H9 (cell line): ENCODE results near the gene TMTC1. TPM values are rescaled to one million over a fixed set of nuclear protein-coding genes. Genes with fewer than 3 reads are reported as not detected.

ENCODE experiments used
- DNase-seq: peaks from one replicate; pipeline ENCODE4 v3.0.0-alpha.2; 2017
- H2AFZ ChIP-seq: one replicate; pipeline ENCODE4 v1.6.1; 2013; ENCODE audit warnings: mild to moderate bottlenecking, low read length, control low read depth, moderate library complexity
- H2AK5ac ChIP-seq: 2 replicates; pipeline ENCODE4 v1.6.1; 2013; ENCODE audit warnings: low read length, control low read depth, mixed read lengths; ENCODE audit not compliant: insufficient read length
- H2BK120ac ChIP-seq: one replicate; pipeline ENCODE4 v1.6.1; 2013; ENCODE audit warnings: low read depth, mild to moderate bottlenecking, low read length, control low read depth, inconsistent platforms; ENCODE audit not compliant: poor library complexity, severe bottlenecking
- H2BK12ac ChIP-seq: 2 replicates; pipeline ENCODE4 v1.6.1; 2013; ENCODE audit warnings: low read length, control low read depth, mixed read lengths, low read depth; ENCODE audit not compliant: insufficient read length
- H2BK15ac ChIP-seq: 2 replicates; pipeline ENCODE4 v1.6.1; 2013; ENCODE audit warnings: low read depth, low read length, control low read depth
- H2BK20ac ChIP-seq: one replicate; pipeline ENCODE4 v1.6.1; 2013; ENCODE audit warnings: low read depth, mild to moderate bottlenecking, low read length, control low read depth, inconsistent platforms; ENCODE audit not compliant: poor library complexity, severe bottlenecking
- H2BK5ac ChIP-seq: 2 replicates; pipeline ENCODE4 v1.6.1; 2013; ENCODE audit warnings: low read length, control low read depth, mixed read lengths; ENCODE audit not compliant: insufficient read length
- H3K14ac ChIP-seq: 2 replicates; pipeline ENCODE4 v1.6.1; 2013; ENCODE audit warnings: low read length, control low read depth; ENCODE audit not compliant: insufficient read depth
- H3K18ac ChIP-seq: 2 replicates; pipeline ENCODE4 v1.6.1; 2013; ENCODE audit warnings: low read depth, mild to moderate bottlenecking, mixed read lengths, low read length, control low read depth; ENCODE audit not compliant: insufficient read length
- H3K23ac ChIP-seq: 2 replicates; pipeline ENCODE4 v1.6.1; 2013; ENCODE audit warnings: low read length, control low read depth, mixed read lengths, low read depth; ENCODE audit not compliant: insufficient read length
- H3K23me2 ChIP-seq: 2 replicates; pipeline ENCODE4 v1.6.1; 2013; ENCODE audit warnings: low read depth, mild to moderate bottlenecking, mixed read lengths, low read length, control low read depth; ENCODE audit not compliant: insufficient read length, poor library complexity, severe bottlenecking
- H3K27ac ChIP-seq: 2 replicates; pipeline ENCODE4 v1.5.1; 2013; ENCODE audit warnings: low read length, control low read depth, mixed read lengths, low read depth; ENCODE audit not compliant: insufficient read length
- H3K27me3 ChIP-seq: 2 replicates; pipeline ENCODE4 v1.6.1; 2013; ENCODE audit warnings: low read length, control low read depth, inconsistent platforms; ENCODE audit not compliant: insufficient read depth
- H3K4ac ChIP-seq: 2 replicates; pipeline ENCODE4 v1.6.1; 2013; ENCODE audit warnings: low read depth, mild to moderate bottlenecking, control low read depth, inconsistent platforms, low read length, moderate library complexity
- H3K4me1 ChIP-seq: 2 replicates; pipeline ENCODE4 v1.6.1; 2013; ENCODE audit warnings: low read length, control low read depth, inconsistent platforms; ENCODE audit not compliant: insufficient read depth
- H3K4me2 ChIP-seq: 2 replicates; pipeline ENCODE4 v1.6.1; 2013; ENCODE audit warnings: low read length, control low read depth, mixed read lengths; ENCODE audit not compliant: insufficient read length, insufficient read depth
- H3K56ac ChIP-seq: 2 replicates; pipeline ENCODE4 v1.6.1; 2013; ENCODE audit warnings: low read depth, mild to moderate bottlenecking, mixed read lengths, low read length, control low read depth; ENCODE audit not compliant: insufficient read length
- H3K79me1 ChIP-seq: 2 replicates; pipeline ENCODE4 v1.6.1; 2013; ENCODE audit warnings: low read depth, mild to moderate bottlenecking, moderate library complexity, low read length, control low read depth, inconsistent platforms; ENCODE audit not compliant: insufficient read depth, poor library complexity, severe bottlenecking
- H3K79me2 ChIP-seq: 2 replicates; pipeline ENCODE4 v1.6.1; 2013; ENCODE audit warnings: low read length, control low read depth, inconsistent platforms; ENCODE audit not compliant: insufficient read depth
- H3K9ac ChIP-seq: 2 replicates; pipeline ENCODE4 v1.6.1; 2013; ENCODE audit warnings: low read length, control low read depth, mixed read lengths; ENCODE audit not compliant: insufficient read length; ENCODE audit errors: extremely low read depth
- H3K9me3 ChIP-seq: one replicate; pipeline ENCODE4 v1.6.1; 2013; ENCODE audit warnings: low read depth, low read length, inconsistent platforms; ENCODE audit not compliant: control insufficient read depth
- H3T11ph ChIP-seq: one replicate; pipeline ENCODE4 v1.6.1; 2013; ENCODE audit warnings: mild to moderate bottlenecking, low read length, control low read depth, inconsistent platforms
- H4K20me1 ChIP-seq: one replicate; pipeline ENCODE4 v1.6.1; 2013; ENCODE audit not compliant: control insufficient read depth, insufficient read length, insufficient read depth
- H4K5ac ChIP-seq: 2 replicates; pipeline ENCODE4 v1.6.1; 2013; ENCODE audit warnings: low read depth, mild to moderate bottlenecking, mixed read lengths, low read length, control low read depth; ENCODE audit not compliant: insufficient read length
- H4K8ac ChIP-seq: replicated peaks from 2 replicates; pipeline ENCODE4 v1.6.1; 2013; ENCODE audit warnings: low read length, control low read depth, mixed read lengths, low read depth; ENCODE audit not compliant: insufficient read length
- H4K91ac ChIP-seq: 2 replicates; pipeline ENCODE4 v1.6.1; 2013; ENCODE audit warnings: low read depth, mild to moderate bottlenecking, moderate library complexity, mixed read lengths, low read length, control low read depth; ENCODE audit not compliant: insufficient read length
- H3K27ac Mint-ChIP-seq, 3 experiments: 2 replicates in 2 of 3; 3 replicates in 1 of 3; pipeline ENCODE4 v1.8.0; 2020 to 2021; ENCODE audit warnings: mixed read lengths in 3 of 3, mild to moderate bottlenecking in 1 of 3, moderate library complexity in 1 of 3
- H3K27me3 Mint-ChIP-seq: 2 replicates; pipeline ENCODE4 v1.8.0; 2021; ENCODE audit warnings: low read depth, mild to moderate bottlenecking, moderate library complexity, mixed read lengths
- H3K36me3 Mint-ChIP-seq, 3 experiments: 2 replicates in 2 of 3; 3 replicates in 1 of 3; pipeline ENCODE4 v1.8.0; 2020 to 2021; ENCODE audit warnings: low read depth in 3 of 3, mixed read lengths in 3 of 3; ENCODE audit not compliant: insufficient read depth in 1 of 3
- H3K4me1 Mint-ChIP-seq, 2 experiments: 2 replicates each; pipeline ENCODE4 v1.8.0; 2020; ENCODE audit warnings: mixed read lengths in 2 of 2
- H3K4me3 Mint-ChIP-seq, 2 experiments: 2 replicates in 1 of 2; 3 replicates in 1 of 2; pipeline ENCODE4 v1.8.0; 2020 to 2021; ENCODE audit warnings: mild to moderate bottlenecking in 2 of 2, mixed read lengths in 2 of 2, moderate library complexity in 1 of 2
- H3K9me3 Mint-ChIP-seq, 2 experiments: 2 replicates in 1 of 2; 3 replicates in 1 of 2; pipeline ENCODE4 v1.8.0; 2020; ENCODE audit warnings: mild to moderate bottlenecking in 2 of 2, mixed read lengths in 2 of 2, moderate library complexity in 1 of 2
- CTCF ChIP-seq: fragments of 200-600 bp; sonication (generic); conservative IDR thresholded peaks from 3 replicates; pipeline ENCODE4 v1.8.0; 2021; ENCODE audit warnings: antibody characterized with exemption, mild to moderate bottlenecking
- WGBS: extraction: QIAGEN DNeasy Blood & Tissue Kit; methylation state at CpG from one replicate; pipeline ENCODE4 v1.1.7; 2013; ENCODE audit warnings: missing lambda C conversion rate, low lambda C conversion rate, mixed read lengths; ENCODE audit not compliant: insufficient read length; ENCODE audit errors: extremely low coverage; 5-methylcytosine and 5-hydroxymethylcytosine counted together
- total RNA-seq: library from RNA; stranded (reverse); gene quantifications from 2 replicates; pipeline ENCODE4 v1.2.1, GENCODE V29; 2021

The TMTC1 gene
- total RNA-seq, 1 experiment from 2014 or later = 16.1 TPM

GRCh38 chr12:29463198-29463597, 320.5 kb downstream of the TMTC1 start:
- Histone ChIP-seq H3K4me2 (no peak overlapping the region), H4K8ac (no peak overlapping the region), H2BK12ac (no peak overlapping the region), H3K14ac (no peak overlapping the region), H4K20me1 (no peaks in the 10 kb centered on the region), H2BK5ac (no peak overlapping the region), H4K91ac (no peak overlapping the region), H3K27me3 (no peaks in the 10 kb centered on the region), H3K9ac (no peak overlapping the region), H2AFZ (no peak overlapping the region), H2BK15ac (no peak overlapping the region), H3K79me2 (no peaks in the 10 kb centered on the region), H2AK5ac (no peak overlapping the region), H3K4me1 (no peaks in the 10 kb centered on the region), H3K4ac (no peak overlapping the region), H3K23ac (no peak overlapping the region), H3K18ac (no peak overlapping the region), H2BK120ac (no peak overlapping the region), H3K56ac (no peak overlapping the region), H3K27ac (no peak overlapping the region), H3K79me1 (no peaks in the 10 kb centered on the region), H4K5ac (no peak overlapping the region), H3K23me2 (no peaks in the 10 kb centered on the region), H2BK20ac (no peak overlapping the region), H3T11ph (no peak overlapping the region), H3K9me3 (no peaks in the 10 kb centered on the region)
- no peak overlapping the region for H3K4me3 Mint-ChIP-seq
- no peaks in the 10 kb centered on the region for H3K4me1 Mint-ChIP-seq
- H3K27ac Mint-ChIP-seq = no peak overlapping the region
- H3K9me3 Mint-ChIP-seq = no peaks in the 10 kb centered on the region
- no peaks in the 10 kb centered on the region for H3K27me3 Mint-ChIP-seq
- no peak for DNase-seq
- TF ChIP-seq CTCF = no peak
- H3K36me3 Mint-ChIP-seq = no peaks in the 10 kb centered on the region
- no CpG with 5 or more reads among the region's 4 CpGs for WGBS
